ENCODE data around the gene EFNA3. TPM values are rescaled to one million over a fixed set of nuclear protein-coding genes. Genes with fewer than 3 reads are reported as not detected.
A peak's percentile ranks its signal among the peaks of the same experiment; 100 is the strongest.

EFNA3 gene
- total and polyA plus RNA-seq, 2 experiments from 2014 or later, result 5.5 to 13.1 TPM

DNA sequence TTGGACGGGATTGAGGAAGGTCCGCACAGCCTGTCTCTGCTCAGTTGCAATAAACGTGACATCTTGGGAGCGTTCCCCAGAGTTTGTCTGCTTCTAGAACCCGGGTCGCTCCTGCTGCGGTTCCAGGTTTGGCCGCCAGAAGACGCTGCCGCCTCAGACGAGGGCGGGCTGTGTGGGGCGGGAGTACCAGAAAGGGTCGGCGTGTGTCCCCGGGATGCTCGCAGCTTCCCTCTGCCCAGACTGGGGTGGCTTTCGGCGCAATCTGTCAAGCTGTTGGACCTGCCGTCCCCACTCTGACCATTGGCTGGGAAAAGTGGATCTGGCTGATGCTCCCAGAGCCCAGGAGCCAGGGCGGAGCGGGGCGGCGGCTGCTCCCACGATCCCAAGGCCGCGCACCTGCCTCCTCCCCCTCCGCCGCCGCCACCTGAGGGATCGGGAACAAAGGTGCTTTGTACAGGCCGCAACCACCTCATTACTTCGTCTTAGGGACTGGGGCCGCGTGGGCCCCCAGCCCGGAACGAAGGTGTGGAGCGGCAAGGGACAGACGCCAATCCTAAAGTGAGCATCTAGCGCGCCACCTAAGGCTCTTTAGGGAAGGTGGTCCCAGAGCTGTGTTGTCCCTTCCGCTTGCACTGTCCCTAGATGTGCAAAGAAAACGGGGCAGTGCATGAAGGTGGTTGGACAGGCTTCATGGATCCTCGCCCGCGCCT is 15.8 kb upstream of the EFNA3 start:
- peak overlapping the region; percentile 45 for H2AFZ ChIP-seq
- no peaks in the 10 kb centered on the region for H3K27me3 ChIP-seq
- H3K9me2 ChIP-seq (replicated peaks; ENCODE audit: insufficient read depth), result no peaks in the 10 kb centered on the region
- H3K4me3 ChIP-seq, result peak overlapping the region; percentile 77
- H3K36me3 ChIP-seq (replicated peaks; ENCODE audit: insufficient read depth, low read depth), result no peaks in the 10 kb centered on the region
- peaks cover 3% of the 10 kb centered on the region for H4K20me1 ChIP-seq (ENCODE audit: insufficient read depth, poor library complexity, severe bottlenecking)
- peaks cover 28% of the 10 kb centered on the region for H3K79me2 ChIP-seq
- H3K9me3 ChIP-seq (ENCODE audit: low read depth), result no peaks in the 10 kb centered on the region
- peak overlapping the region; percentile 97 for H3K27ac ChIP-seq
- DNase-seq (ENCODE audit: low spot score), result peak; percentile 83
- peak overlapping the region; percentile 93 for H3K4me2 ChIP-seq
- peaks cover 15% of the 10 kb centered on the region for H3K4me1 ChIP-seq (ENCODE audit: insufficient read depth)
- 1% methylated on average over 40 of the region's 46 CpGs for WGBS (ENCODE audit: low lambda C conversion rate, missing lambda C conversion rate)
- no peak for TF ChIP-seq EZH2phosphoT487 (IDR thresholded peaks at IDR 0.05; ENCODE audit: low read depth, severe bottlenecking, unreplicated experiment)
- TF ChIP-seq EZH2 (IDR thresholded peaks at IDR 0.05; ENCODE audit: borderline replicate concordance), result no peak
- TF ChIP-seq, protein P1, sequence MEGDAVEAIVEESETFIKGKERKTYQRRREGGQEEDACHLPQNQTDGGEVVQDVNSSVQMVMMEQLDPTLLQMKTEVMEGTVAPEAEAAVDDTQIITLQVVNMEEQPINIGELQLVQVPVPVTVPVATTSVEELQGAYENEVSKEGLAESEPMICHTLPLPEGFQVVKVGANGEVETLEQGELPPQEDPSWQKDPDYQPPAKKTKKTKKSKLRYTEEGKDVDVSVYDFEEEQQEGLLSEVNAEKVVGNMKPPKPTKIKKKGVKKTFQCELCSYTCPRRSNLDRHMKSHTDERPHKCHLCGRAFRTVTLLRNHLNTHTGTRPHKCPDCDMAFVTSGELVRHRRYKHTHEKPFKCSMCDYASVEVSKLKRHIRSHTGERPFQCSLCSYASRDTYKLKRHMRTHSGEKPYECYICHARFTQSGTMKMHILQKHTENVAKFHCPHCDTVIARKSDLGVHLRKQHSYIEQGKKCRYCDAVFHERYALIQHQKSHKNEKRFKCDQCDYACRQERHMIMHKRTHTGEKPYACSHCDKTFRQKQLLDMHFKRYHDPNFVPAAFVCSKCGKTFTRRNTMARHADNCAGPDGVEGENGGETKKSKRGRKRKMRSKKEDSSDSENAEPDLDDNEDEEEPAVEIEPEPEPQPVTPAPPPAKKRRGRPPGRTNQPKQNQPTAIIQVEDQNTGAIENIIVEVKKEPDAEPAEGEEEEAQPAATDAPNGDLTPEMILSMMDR (IDR thresholded peaks at IDR 0.05; ENCODE audit: poor library complexity), result peak; percentile 90

DNA sequence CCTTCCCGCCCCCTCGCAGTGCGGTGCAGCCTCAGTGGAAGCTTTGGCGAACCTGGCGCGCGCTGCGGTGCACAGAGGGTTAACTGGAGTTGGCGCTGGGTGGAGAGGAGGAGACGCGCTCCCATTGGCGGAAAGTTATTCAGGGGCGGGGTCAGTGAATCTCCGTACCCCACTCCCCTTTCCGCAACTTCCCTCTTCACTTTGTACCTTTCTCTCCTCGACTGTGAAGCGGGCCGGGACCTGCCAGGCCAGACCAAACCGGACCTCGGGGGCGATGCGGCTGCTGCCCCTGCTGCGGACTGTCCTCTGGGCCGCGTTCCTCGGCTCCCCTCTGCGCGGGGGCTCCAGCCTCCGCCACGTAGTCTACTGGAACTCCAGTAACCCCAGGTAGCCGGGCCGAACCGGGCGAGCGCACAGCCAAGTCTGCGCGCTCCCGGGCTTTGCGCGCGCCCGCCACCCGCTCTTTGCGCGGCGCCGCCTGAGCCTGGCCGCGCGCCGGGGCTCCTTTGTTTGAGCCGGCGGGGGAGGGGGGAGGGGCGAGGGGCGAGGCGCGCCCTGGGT is 15.0 kb upstream of the EFNA3 start, which contains the start of gene EFNA4:
Gene EFNA4, plus strand, starts transcription at position 191 of the 561 bp plus-strand sequence. Its CDS starts 84 bp downstream, at position 275.
- Histone ChIP-seq H3K4me1 (ENCODE audit: insufficient read depth) (peaks cover 15% of the 10 kb centered on the region), H3K4me2 (peak within 1 kb of the TSS; percentile 93), H3K9me3 (ENCODE audit: low read depth) (no peaks in the 10 kb centered on the region), H3K9me2 (replicated peaks; ENCODE audit: insufficient read depth) (no peaks in the 10 kb centered on the region), H3K4me3 (peak within 1 kb of the TSS; percentile 77), H4K20me1 (ENCODE audit: insufficient read depth, poor library complexity, severe bottlenecking) (peaks cover 3% of the 10 kb centered on the region), H3K27me3 (no peaks in the 10 kb centered on the region), H3K27ac (peak within 1 kb of the TSS; percentile 97), H3K36me3 (replicated peaks; ENCODE audit: insufficient read depth, low read depth) (no peaks in the 10 kb centered on the region), H2AFZ (peak within 1 kb of the TSS; percentile 50), H3K79me2 (peaks cover 28% of the 10 kb centered on the region)
- under 1% methylated on average over 42 of the region's 57 CpGs for WGBS (ENCODE audit: low lambda C conversion rate, missing lambda C conversion rate)
- peak; percentile 94 for DNase-seq (ENCODE audit: low spot score)
- TF ChIP-seq, protein P1 (IDR thresholded peaks at IDR 0.05; ENCODE audit: poor library complexity), result no peak
- TF ChIP-seq EZH2 (IDR thresholded peaks at IDR 0.05; ENCODE audit: borderline replicate concordance) (no peak), EZH2phosphoT487 (IDR thresholded peaks at IDR 0.05; ENCODE audit: low read depth, severe bottlenecking, unreplicated experiment) (no peak)

GRCh38 chr1:155064111-155064831 is 14.4 kb upstream of the EFNA3 start:
- Histone ChIP-seq H3K27me3 (no peaks in the 10 kb centered on the region), H3K4me3 (peak overlapping the region; percentile 77), H4K20me1 (ENCODE audit: insufficient read depth, poor library complexity, severe bottlenecking) (peaks cover 3% of the 10 kb centered on the region), H3K9me3 (ENCODE audit: low read depth) (no peaks in the 10 kb centered on the region), H3K4me1 (ENCODE audit: insufficient read depth) (peaks cover 15% of the 10 kb centered on the region), H3K4me2 (peak overlapping the region; percentile 93), H3K36me3 (replicated peaks; ENCODE audit: insufficient read depth, low read depth) (no peaks in the 10 kb centered on the region), H3K27ac (peak overlapping the region; percentile 97), H3K9me2 (replicated peaks; ENCODE audit: insufficient read depth) (no peaks in the 10 kb centered on the region), H2AFZ (peak overlapping the region; percentile 50), H3K79me2 (peaks cover 28% of the 10 kb centered on the region)
- peak; percentile 81 for DNase-seq (ENCODE audit: low spot score)
- 3% methylated on average over 13 of the region's 14 CpGs for WGBS (ENCODE audit: low lambda C conversion rate, missing lambda C conversion rate)
- no peak for TF ChIP-seq EZH2 (IDR thresholded peaks at IDR 0.05; ENCODE audit: borderline replicate concordance)
- no peak for TF ChIP-seq EZH2phosphoT487 (IDR thresholded peaks at IDR 0.05; ENCODE audit: low read depth, severe bottlenecking, unreplicated experiment)
- TF ChIP-seq, protein P1 (IDR thresholded peaks at IDR 0.05; ENCODE audit: poor library complexity), result no peak
